ENCODE measurements around the gene AVEN. TPM values are rescaled to one million over a fixed set of nuclear protein-coding genes. Genes with fewer than 3 reads are reported as not detected.
A peak's percentile ranks its signal among the peaks of the same experiment; 100 is the strongest.

AVEN gene
- total RNA-seq, 1 donor = 34.7 TPM

- no peaks in the 10 kb centered on the region for H3K27me3 ChIP-seq (ENCODE audit: insufficient read depth, low read length)
- no peak for TF ChIP-seq CTCF (IDR thresholded peaks at IDR 0.05; ENCODE audit: extremely low read depth, low read depth, low read length)
- H3K36me3 ChIP-seq (ENCODE audit: insufficient read depth, low read length) = no peaks in the 10 kb centered on the region
- H4K20me1 ChIP-seq (ENCODE audit: insufficient read depth, low read length) = no peaks in the 10 kb centered on the region
- H3K4me2 ChIP-seq (ENCODE audit: insufficient read depth, low read length) = no peak overlapping the region
- H3K9me3 ChIP-seq (ENCODE audit: low read depth, low read length) = no peaks in the 10 kb centered on the region
- no peak overlapping the region for H3K27ac ChIP-seq (ENCODE audit: low read depth, low read length)
- H3K4me3 ChIP-seq (ENCODE audit: insufficient read depth, low read length) = no peak overlapping the region
- DNase-seq (ENCODE audit: insufficient read length, low spot score, missing footprints) = no peak
- peaks cover 7% of the 10 kb centered on the region for H3K4me1 ChIP-seq (ENCODE audit: insufficient read depth, low read length)
- no peaks in the 10 kb centered on the region for H3K79me2 ChIP-seq (ENCODE audit: insufficient read depth, low read length)
- no peak overlapping the region for H2AFZ ChIP-seq (ENCODE audit: low read length)
Measured at GRCh38 chr15:34065261-34065660, 26.3 kb upstream of the AVEN start.

DNA sequence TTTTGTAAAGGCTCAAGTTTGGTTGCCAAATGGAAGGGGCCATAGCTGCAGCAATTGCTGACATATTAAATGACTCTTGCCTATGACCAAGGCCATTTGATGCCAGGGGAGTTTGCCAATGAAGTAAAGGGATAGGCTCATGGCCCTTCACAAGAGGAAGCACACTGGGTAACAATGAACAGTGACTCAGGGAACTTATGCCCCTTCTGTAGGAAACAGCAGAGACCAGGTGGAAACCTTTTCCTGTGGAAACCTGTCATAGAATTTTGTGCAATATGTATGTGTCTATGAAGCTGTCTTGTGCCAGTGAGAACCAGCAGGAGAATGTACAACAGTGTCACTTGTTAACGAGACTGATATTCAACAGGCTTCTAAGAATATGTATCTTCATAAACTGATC is 25.4 kb upstream of the AVEN start:
- H2AFZ ChIP-seq (ENCODE audit: low read length) = no peak overlapping the region
- H3K4me2 ChIP-seq (ENCODE audit: insufficient read depth, low read length) = no peak overlapping the region
- peaks cover 7% of the 10 kb centered on the region for H3K4me1 ChIP-seq (ENCODE audit: insufficient read depth, low read length)
- no peak for DNase-seq (ENCODE audit: insufficient read length, low spot score, missing footprints)
- H3K9me3 ChIP-seq (ENCODE audit: low read depth, low read length) = no peaks in the 10 kb centered on the region
- TF ChIP-seq CTCF (IDR thresholded peaks at IDR 0.05; ENCODE audit: extremely low read depth, low read depth, low read length) = no peak
- H3K36me3 ChIP-seq (ENCODE audit: insufficient read depth, low read length) = no peaks in the 10 kb centered on the region
- no peak overlapping the region for H3K4me3 ChIP-seq (ENCODE audit: insufficient read depth, low read length)
- no peak overlapping the region for H3K27ac ChIP-seq (ENCODE audit: low read depth, low read length)
- no peaks in the 10 kb centered on the region for H4K20me1 ChIP-seq (ENCODE audit: insufficient read depth, low read length)
- H3K79me2 ChIP-seq (ENCODE audit: insufficient read depth, low read length) = no peaks in the 10 kb centered on the region
- H3K27me3 ChIP-seq (ENCODE audit: insufficient read depth, low read length) = no peaks in the 10 kb centered on the region

GRCh38 chr15:34059946-34060345 is 20.9 kb upstream of the AVEN start:
- Histone ChIP-seq H3K9me3 (ENCODE audit: low read depth, low read length) (no peaks in the 10 kb centered on the region), H3K27ac (ENCODE audit: low read depth, low read length) (no peak overlapping the region), H3K4me3 (ENCODE audit: insufficient read depth, low read length) (no peak overlapping the region), H3K4me1 (ENCODE audit: insufficient read depth, low read length) (peaks cover 24% of the 10 kb centered on the region), H2AFZ (ENCODE audit: low read length) (peak overlapping the region; percentile 20), H4K20me1 (ENCODE audit: insufficient read depth, low read length) (no peaks in the 10 kb centered on the region), H3K4me2 (ENCODE audit: insufficient read depth, low read length) (no peak overlapping the region), H3K27me3 (ENCODE audit: insufficient read depth, low read length) (no peaks in the 10 kb centered on the region), H3K79me2 (ENCODE audit: insufficient read depth, low read length) (no peaks in the 10 kb centered on the region), H3K36me3 (ENCODE audit: insufficient read depth, low read length) (no peaks in the 10 kb centered on the region)
- no peak for TF ChIP-seq CTCF (IDR thresholded peaks at IDR 0.05; ENCODE audit: extremely low read depth, low read depth, low read length)
- no peak for DNase-seq (ENCODE audit: insufficient read length, low spot score, missing footprints)

- Histone ChIP-seq H4K20me1 (ENCODE audit: insufficient read depth, low read length) (no peaks in the 10 kb centered on the region), H3K4me3 (ENCODE audit: insufficient read depth, low read length) (no peak overlapping the region), H3K9me3 (ENCODE audit: low read depth, low read length) (no peaks in the 10 kb centered on the region), H3K36me3 (ENCODE audit: insufficient read depth, low read length) (no peaks in the 10 kb centered on the region), H3K4me1 (ENCODE audit: insufficient read depth, low read length) (peaks cover 24% of the 10 kb centered on the region), H3K27ac (ENCODE audit: low read depth, low read length) (no peak overlapping the region), H2AFZ (ENCODE audit: low read length) (peak overlapping the region; percentile 57), H3K79me2 (ENCODE audit: insufficient read depth, low read length) (no peaks in the 10 kb centered on the region), H3K27me3 (ENCODE audit: insufficient read depth, low read length) (no peaks in the 10 kb centered on the region), H3K4me2 (ENCODE audit: insufficient read depth, low read length) (no peak overlapping the region)
- DNase-seq (ENCODE audit: insufficient read length, low spot score, missing footprints) = peak; percentile 3
- TF ChIP-seq CTCF (IDR thresholded peaks at IDR 0.05; ENCODE audit: extremely low read depth, low read depth, low read length) = no peak
Measured at GRCh38 chr15:34059476-34059875, 20.5 kb upstream of the AVEN start.
